Embryonic facial prominence (tissue), 1 donor: ENCODE results near the gene GUCY2D.

ENCODE experiments used
- DNase-seq: peaks from one replicate; pipeline ENCODE4 v3.0.0-alpha.2; 2016; ENCODE audit errors: extremely low spot score

Gene GUCY2D

GRCh38 chr17:8063761-8064534, 61.5 kb downstream of the GUCY2D start:
- DNase-seq = no peak

GRCh38 chr17:8064561-8065019, 62.2 kb downstream of the GUCY2D start:
- DNase-seq = no peak

GRCh38 chr17:8066841-8067775, 64.7 kb downstream of the GUCY2D start:
- DNase-seq = no peak

- no peak for DNase-seq
Observed at GRCh38 chr17:8067806-8068205, 65.4 kb downstream of the GUCY2D start.

- DNase-seq = no peak
Observed at GRCh38 chr17:8068736-8069586, 66.5 kb downstream of the GUCY2D start.

- DNase-seq = no peak
Observed at GRCh38 chr17:8069587-8069860, 67.1 kb downstream of the GUCY2D start.
